Neuronal stem cell (in vitro differentiated cells): Measurements from ENCODE around the gene CALML3.

ENCODE experiments used
- DNase-seq: peaks from one replicate; pipeline ENCODE4 v3.0.0-alpha.2; 2013; ENCODE audit warnings: low spot score
- H2AFZ ChIP-seq: one replicate; pipeline ENCODE4 v1.6.1; 2013; ENCODE audit warnings: mild to moderate bottlenecking, low read length, inconsistent platforms
- H2AK5ac ChIP-seq: 2 replicates; pipeline ENCODE4 v1.6.1; 2013; ENCODE audit warnings: low read depth, mild to moderate bottlenecking, inconsistent platforms, low read length, moderate library complexity, mixed read lengths
- H2BK120ac ChIP-seq: 2 replicates; pipeline ENCODE4 v1.6.1; 2013; ENCODE audit warnings: low read depth, mild to moderate bottlenecking, inconsistent platforms, low read length, moderate library complexity, mixed read lengths
- H2BK12ac ChIP-seq: one replicate; pipeline ENCODE4 v1.6.1; 2013; ENCODE audit warnings: low read length, inconsistent platforms
- H2BK15ac ChIP-seq: 2 replicates; pipeline ENCODE4 v1.6.1; 2013; ENCODE audit warnings: mild to moderate bottlenecking, low read length, inconsistent platforms, mixed read lengths
- H2BK5ac ChIP-seq: one replicate; pipeline ENCODE4 v1.6.1; 2013; ENCODE audit warnings: inconsistent platforms, mild to moderate bottlenecking, low read length, moderate library complexity
- H3K14ac ChIP-seq: one replicate; pipeline ENCODE4 v1.6.1; 2013; ENCODE audit warnings: low read length, inconsistent platforms
- H3K18ac ChIP-seq: 2 replicates; pipeline ENCODE4 v1.6.1; 2013; ENCODE audit warnings: low read length, inconsistent platforms
- H3K23ac ChIP-seq: 2 replicates; pipeline ENCODE4 v1.6.1; 2013; ENCODE audit warnings: low read depth, mild to moderate bottlenecking, mixed read lengths, low read length, inconsistent platforms; ENCODE audit not compliant: poor library complexity
- H3K27ac ChIP-seq: replicated peaks from 3 replicates; pipeline ENCODE4 v1.5.1; 2013; ENCODE audit warnings: low read length, inconsistent platforms
- H3K27me3 ChIP-seq, 3 experiments: 2 replicates each; pipeline ENCODE4 v1.6.1; 2013; ENCODE audit warnings: low read length in 3 of 3, mild to moderate bottlenecking in 2 of 3, inconsistent platforms in 1 of 3, low read depth in 1 of 3, mixed read lengths in 1 of 3, moderate library complexity in 1 of 3; ENCODE audit not compliant: control insufficient read depth in 3 of 3, insufficient read depth in 3 of 3
- H3K36me3 ChIP-seq, 2 donors: replicated peaks in 1 of 2; 2 replicates each; pipeline ENCODE4 v1.6.1; 2013; ENCODE audit warnings: low read length in 2 of 2; ENCODE audit not compliant: control insufficient read depth in 2 of 2, insufficient read depth in 2 of 2
- H3K4ac ChIP-seq: 2 replicates; pipeline ENCODE4 v1.6.1; 2013; ENCODE audit warnings: inconsistent platforms, mild to moderate bottlenecking, low read length, moderate library complexity
- H3K4me1 ChIP-seq, 2 donors: 1 replicate in 1 of 2; 2 replicates in 1 of 2; pipeline ENCODE4 v1.6.1; 2013; ENCODE audit warnings: low read length in 2 of 2, low read depth in 1 of 2; ENCODE audit not compliant: control insufficient read depth in 2 of 2, insufficient read depth in 1 of 2
- H3K4me2 ChIP-seq: one replicate; pipeline ENCODE4 v1.6.1; 2013; ENCODE audit warnings: mild to moderate bottlenecking, low read length, inconsistent platforms; ENCODE audit not compliant: insufficient read depth, poor library complexity, severe bottlenecking
- H3K4me3 ChIP-seq, 2 donors: 2 replicates each; pipeline ENCODE4 v1.5.1; 2013; ENCODE audit warnings: low read length in 2 of 2, mild to moderate bottlenecking in 2 of 2, inconsistent platforms in 1 of 2, moderate library complexity in 1 of 2
- H3K79me1 ChIP-seq: one replicate; pipeline ENCODE4 v1.6.1; 2013; ENCODE audit warnings: low read depth, mild to moderate bottlenecking, inconsistent platforms, low read length, moderate library complexity
- H3K9ac ChIP-seq: one replicate; pipeline ENCODE4 v1.6.1; 2013; ENCODE audit warnings: mild to moderate bottlenecking, low read depth, low read length, inconsistent platforms; ENCODE audit not compliant: poor library complexity
- H3K9me3 ChIP-seq, 2 donors: replicated peaks in 1 of 2; 2 replicates each; pipeline versions ENCODE3 to v1.6.1; 2013; ENCODE audit warnings: low read length in 2 of 2, mild to moderate bottlenecking in 2 of 2, inconsistent platforms in 1 of 2, low read depth in 1 of 2, mixed read lengths in 1 of 2, moderate library complexity in 1 of 2; ENCODE audit not compliant: control insufficient read depth in 2 of 2, insufficient read depth in 1 of 2
- H4K8ac ChIP-seq: one replicate; pipeline ENCODE4 v1.6.1; 2013; ENCODE audit warnings: low read depth, mild to moderate bottlenecking, inconsistent platforms, low read length, moderate library complexity
- H4K91ac ChIP-seq: one replicate; pipeline ENCODE4 v1.6.1; 2013; ENCODE audit warnings: low read length, low read depth, mild to moderate bottlenecking, inconsistent platforms; ENCODE audit not compliant: poor library complexity
- WGBS, 2 donors: extraction: QIAGEN DNeasy Blood & Tissue Kit; methylation state at CpG; one replicate each; pipeline ENCODE4 v1.1.7; 2013; ENCODE audit warnings: missing lambda C conversion rate in 2 of 2, mixed read lengths in 1 of 2; ENCODE audit not compliant: insufficient read length in 2 of 2, insufficient replicate concordance in 1 of 2; ENCODE audit errors: extremely low coverage in 2 of 2; 5-methylcytosine and 5-hydroxymethylcytosine counted together

The CALML3 gene

DNA sequence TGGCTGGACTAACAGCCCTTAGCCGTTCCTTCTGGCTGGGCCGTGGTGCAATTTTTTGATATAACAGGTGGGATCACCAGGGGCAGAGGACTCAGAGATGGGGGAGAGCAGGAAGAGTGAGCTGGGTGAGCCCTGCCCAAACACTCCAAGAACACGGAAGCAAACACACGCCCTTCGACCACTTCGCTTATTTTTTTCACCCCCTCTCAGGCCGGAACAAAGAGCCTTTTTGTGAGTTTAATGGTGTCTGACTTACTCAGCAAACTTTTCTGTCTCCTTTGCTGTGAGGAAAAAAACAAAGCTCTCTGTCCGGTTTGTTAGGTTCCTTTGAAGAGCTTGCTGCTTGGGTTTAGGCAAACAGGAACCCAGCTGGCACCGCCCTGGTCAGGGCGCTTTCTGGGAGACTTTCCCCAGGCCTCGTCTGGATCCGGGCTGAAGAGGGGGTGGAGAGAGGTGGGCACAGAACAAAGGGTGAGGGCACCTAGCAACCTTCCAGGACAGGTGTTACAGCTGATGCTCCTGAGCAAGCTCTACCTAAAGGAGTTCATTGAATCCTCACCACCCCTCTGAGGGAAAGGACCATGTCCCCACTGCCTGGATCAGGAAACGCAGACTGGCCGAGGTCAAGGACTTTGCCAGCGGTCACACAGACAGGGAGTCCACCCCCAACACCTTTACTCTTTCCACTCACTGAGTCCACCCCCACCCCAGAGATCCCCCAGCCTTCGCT is 23.3 kb downstream of the CALML3 start:
- Histone ChIP-seq H2BK120ac (no peak overlapping the region), H2AFZ (peak overlapping the region; percentile 63), H2AK5ac (no peak overlapping the region), H3K18ac (no peak overlapping the region), H3K4me3 (no peak overlapping the region), H3K4me1 (peaks cover 10 to 11% of the 10 kb centered on the region in 2 donors), H3K4ac (no peak overlapping the region), H2BK5ac (no peak overlapping the region), H3K9me3 (no peaks in the 10 kb centered on the region), H3K23ac (no peak overlapping the region), H3K79me1 (no peaks in the 10 kb centered on the region), H4K91ac (no peak overlapping the region), H4K8ac (no peak overlapping the region), H2BK12ac (no peak overlapping the region), H3K9ac (no peak overlapping the region), H3K27me3 (no peaks in the 10 kb centered on the region), H2BK15ac (no peak overlapping the region), H3K27ac (no peak overlapping the region), H3K4me2 (no peak overlapping the region), H3K36me3 (no peaks in the 10 kb centered on the region), H3K14ac (no peak overlapping the region)
- DNase-seq = no peak
- no CpG with 5 or more reads among the region's 16 CpGs for WGBS, 2 donors

DNA sequence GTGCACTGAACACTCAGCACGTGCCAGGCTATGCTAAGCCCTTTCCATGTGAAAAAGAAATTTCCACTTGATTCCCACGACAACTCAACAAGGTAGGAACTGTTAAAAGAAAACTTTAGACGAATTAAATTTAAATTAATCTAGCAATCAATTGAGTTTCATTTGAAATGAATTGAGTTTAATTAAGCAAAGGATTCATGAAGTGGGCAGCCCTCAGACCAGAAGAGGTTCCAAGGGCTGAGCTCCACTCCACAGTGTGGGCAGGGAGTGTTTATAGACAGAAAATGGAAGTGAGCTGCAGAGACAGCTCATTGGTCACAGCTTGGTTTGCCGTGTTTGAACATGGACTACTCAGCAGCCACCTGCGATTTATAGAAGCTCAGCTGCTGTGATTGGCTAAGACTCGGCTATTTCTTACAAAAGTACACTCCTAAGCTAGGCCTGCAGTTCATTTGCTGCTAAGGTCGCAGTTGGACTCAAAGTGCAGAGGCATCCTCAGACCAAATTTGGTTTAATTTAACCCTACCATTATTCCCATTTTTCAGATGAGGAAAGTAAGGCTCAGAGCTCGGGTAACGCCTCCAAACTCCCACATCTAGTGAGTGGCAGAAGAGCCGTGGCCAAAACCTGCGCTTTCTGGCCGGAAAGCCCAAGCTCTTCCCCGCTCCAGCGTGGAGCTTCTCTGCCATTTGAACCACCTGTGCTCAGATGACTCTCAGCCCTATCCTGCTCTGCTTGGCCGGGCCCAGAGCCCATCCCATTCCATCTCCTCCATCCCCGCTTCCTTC is 24.9 kb downstream of the CALML3 start:
- Histone ChIP-seq H2BK120ac (no peak overlapping the region), H3K9ac (no peak overlapping the region), H3K4me2 (no peak overlapping the region), H4K8ac (no peak overlapping the region), H3K27ac (no peak overlapping the region), H3K9me3 (no peaks in the 10 kb centered on the region), H3K4me3 (no peak overlapping the region), H3K23ac (no peak overlapping the region), H2BK15ac (no peak overlapping the region), H3K18ac (no peak overlapping the region), H2AK5ac (peak overlapping the region; percentile 58), H3K36me3 (no peaks in the 10 kb centered on the region), H2AFZ (no peak overlapping the region), H2BK5ac (no peak overlapping the region), H3K4me1 (peaks cover 11 to 14% of the 10 kb centered on the region in 2 donors), H3K4ac (no peak overlapping the region), H4K91ac (no peak overlapping the region), H3K27me3 (no peaks in the 10 kb centered on the region), H2BK12ac (no peak overlapping the region), H3K14ac (no peak overlapping the region), H3K79me1 (no peaks in the 10 kb centered on the region)
- DNase-seq = no peak
- WGBS, 2 donors = no CpG with 5 or more reads among the region's 16 CpGs

DNA sequence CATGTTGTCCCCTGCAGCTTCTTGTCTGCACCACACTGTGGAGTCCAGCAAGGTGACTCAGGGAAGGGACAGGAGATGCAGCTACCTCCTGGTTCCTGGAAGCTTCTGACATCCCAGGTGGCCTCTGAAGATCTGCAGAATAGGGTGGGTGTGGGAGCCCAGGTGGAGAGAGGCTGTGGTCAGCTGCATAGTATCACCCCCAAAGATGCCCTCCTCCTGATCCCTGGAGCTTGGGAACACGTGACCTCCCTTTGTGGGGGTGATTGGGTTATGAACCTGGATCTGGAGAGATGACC is 25.4 kb downstream of the CALML3 start:
- DNase-seq = no peak
- H3K4me1 ChIP-seq = peaks cover 11 to 15% of the 10 kb centered on the region in 2 donors
- no peak overlapping the region for H3K18ac ChIP-seq
- H3K4ac ChIP-seq = no peak overlapping the region
- H2BK5ac ChIP-seq = no peak overlapping the region
- H3K36me3 ChIP-seq = no peaks in the 10 kb centered on the region
- H3K79me1 ChIP-seq = no peaks in the 10 kb centered on the region
- no CpG with 5 or more reads among the region's 1 CpG for WGBS, 2 donors
- H3K23ac ChIP-seq = no peak overlapping the region
- H3K9me3 ChIP-seq = no peaks in the 10 kb centered on the region
- no peak overlapping the region for H2BK15ac ChIP-seq
- no peak overlapping the region for H3K27ac ChIP-seq
- H4K91ac ChIP-seq = no peak overlapping the region
- H2AK5ac ChIP-seq = peak overlapping the region; percentile 58
- no peak overlapping the region for H2AFZ ChIP-seq
- no peak overlapping the region for H3K14ac ChIP-seq
- no peak overlapping the region for H2BK120ac ChIP-seq
- H3K4me3 ChIP-seq = no peak overlapping the region
- no peak overlapping the region for H2BK12ac ChIP-seq
- H3K9ac ChIP-seq = no peak overlapping the region
- no peak overlapping the region for H3K4me2 ChIP-seq
- no peaks in the 10 kb centered on the region for H3K27me3 ChIP-seq
- H4K8ac ChIP-seq = no peak overlapping the region
